GM19023 (cell line): ENCODE results near the gene VAMP7.
A peak's percentile ranks its signal among the peaks of the same experiment; 100 is the strongest.
"Not testable (repeated sequence)": the region's sequence is repeated elsewhere in the genome, so short reads cannot be mapped to it uniquely, and the experiment has no call there.

Source experiments
- ATAC-seq: cut with Tn5 transposase; IDR thresholded peaks from one replicate; pipeline ENCODE4 v1.9.1; 2021; ENCODE audit warnings: mild to moderate bottlenecking, moderate library complexity; ENCODE audit not compliant: unreplicated experiment

The VAMP7 gene, protein sequence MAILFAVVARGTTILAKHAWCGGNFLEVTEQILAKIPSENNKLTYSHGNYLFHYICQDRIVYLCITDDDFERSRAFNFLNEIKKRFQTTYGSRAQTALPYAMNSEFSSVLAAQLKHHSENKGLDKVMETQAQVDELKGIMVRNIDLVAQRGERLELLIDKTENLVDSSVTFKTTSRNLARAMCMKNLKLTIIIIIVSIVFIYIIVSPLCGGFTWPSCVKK

DNA sequence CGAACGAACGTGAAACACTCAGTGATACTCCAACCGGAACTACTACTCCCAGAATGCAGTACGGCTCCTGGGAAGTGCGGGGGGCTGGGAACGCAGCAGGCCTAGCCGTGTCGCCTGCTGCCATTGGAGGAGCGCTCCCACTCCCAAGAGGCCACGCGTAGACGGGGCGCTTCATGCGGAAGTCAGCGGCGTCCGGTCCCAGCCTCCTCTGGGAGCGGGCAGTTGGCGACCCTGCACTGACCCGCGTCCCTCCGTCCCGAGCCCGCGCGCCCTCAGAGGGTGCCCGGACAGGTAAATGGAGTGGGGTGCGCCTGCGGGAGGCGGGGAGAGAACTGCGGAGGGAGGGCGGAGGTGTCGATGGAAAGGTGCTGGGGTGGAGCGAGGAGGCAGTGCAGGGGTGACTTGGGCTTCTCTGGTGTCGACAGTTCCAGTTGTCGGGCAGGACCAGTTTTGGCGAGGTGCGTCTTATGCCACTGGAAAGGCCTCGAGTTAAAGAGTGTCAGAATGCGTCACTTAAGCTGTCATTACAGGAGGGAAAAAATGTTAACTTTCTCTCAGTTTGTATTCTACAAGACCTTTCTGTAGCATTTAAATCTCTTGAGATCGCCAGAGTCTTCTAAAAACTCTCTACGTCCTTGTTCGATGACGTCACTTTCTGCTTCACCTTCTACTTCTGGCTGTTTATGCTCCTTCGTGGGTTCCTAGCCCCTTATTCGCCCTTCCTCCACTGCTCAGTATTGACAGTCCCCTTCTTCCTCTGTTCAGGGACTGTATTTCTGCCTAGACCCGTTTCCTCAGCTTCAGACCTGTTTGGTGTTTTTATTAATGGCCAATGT is at the start of gene VAMP7:
TSS of gene VAMP7 (plus strand) at position 188 of the 836 bp plus-strand sequence. CDS start 8,122 bp downstream, outside the sequence.
- peak; percentile 98 for ATAC-seq

DNA sequence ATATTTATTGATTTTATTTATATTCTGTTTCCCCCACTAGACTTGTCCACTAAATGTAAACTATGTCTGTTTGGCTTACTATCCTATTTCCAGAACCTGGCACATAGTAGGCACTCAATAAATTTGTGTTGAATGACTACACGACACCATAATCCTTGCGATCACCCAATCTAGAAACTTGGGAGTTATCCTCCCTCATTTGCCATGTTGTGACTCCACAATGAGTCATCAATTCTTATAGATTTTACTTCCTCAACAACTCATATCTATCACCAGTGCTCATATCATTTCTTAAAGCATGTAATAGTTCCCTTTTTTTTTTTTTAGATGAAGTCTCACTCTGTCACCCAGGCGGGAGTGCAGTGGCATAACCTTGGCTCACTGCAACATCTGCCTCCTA is 39.9 kb upstream of the VAMP7 start:
- ATAC-seq, result no peak

DNA sequence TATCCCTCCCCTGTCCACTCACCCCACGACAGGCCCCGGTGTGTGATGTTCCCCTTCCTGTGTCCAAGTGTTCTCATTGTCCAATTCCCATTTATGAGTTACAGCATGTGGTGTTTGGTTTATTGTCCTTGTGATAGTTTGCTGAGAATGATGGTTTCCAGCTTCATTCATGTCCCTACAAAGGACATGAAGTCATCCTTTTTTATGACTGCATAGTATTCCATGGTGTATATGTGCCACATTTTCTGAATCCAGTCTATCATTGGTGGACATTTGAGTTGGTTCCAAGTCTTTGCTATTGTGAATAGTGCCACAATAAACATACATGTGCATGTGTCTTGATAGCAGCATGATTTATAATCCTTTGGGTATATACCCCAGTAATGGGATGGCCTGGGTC is 29.4 kb upstream of the VAMP7 start:
- ATAC-seq, result not testable (repeated sequence)

DNA sequence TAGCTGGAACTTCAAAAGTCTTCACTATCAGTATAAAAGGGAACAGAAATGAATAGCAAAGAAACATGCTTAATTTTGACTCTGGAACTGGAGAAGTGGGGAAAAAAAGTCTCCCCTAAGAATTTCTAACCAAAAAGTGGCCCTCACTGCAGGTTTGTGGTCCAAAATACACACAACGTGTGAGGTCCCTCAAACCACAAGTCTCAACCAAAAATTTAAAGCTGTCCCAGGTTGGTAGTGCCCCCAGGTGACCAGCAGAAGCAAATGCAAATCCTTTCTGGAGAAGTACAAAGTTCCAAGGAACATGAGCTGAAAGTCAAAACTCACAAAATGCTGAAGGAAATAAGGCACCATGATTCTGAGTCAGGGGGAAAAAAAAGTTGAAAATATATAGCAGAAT is 23.6 kb upstream of the VAMP7 start:
- ATAC-seq, result no peak

DNA sequence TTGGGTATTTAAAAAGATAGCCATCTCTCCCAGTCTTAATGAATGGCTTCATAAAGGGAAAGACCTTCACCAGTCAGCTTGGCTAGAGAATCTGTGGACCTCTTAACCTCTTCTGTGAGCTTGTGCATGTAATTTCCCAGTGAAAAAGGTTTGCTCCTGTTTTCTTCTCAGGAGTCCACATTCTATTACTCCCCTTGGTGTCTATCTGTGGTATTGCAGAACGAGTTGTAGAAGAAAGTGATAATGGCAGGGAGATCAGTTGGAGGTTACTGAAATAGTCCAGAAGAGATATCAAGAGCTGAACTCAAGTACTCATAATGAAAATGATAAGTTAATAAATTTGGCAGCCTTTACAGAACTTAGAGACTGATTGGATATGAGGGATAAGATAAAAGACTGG is 16.5 kb upstream of the VAMP7 start:
- no peak for ATAC-seq

DNA sequence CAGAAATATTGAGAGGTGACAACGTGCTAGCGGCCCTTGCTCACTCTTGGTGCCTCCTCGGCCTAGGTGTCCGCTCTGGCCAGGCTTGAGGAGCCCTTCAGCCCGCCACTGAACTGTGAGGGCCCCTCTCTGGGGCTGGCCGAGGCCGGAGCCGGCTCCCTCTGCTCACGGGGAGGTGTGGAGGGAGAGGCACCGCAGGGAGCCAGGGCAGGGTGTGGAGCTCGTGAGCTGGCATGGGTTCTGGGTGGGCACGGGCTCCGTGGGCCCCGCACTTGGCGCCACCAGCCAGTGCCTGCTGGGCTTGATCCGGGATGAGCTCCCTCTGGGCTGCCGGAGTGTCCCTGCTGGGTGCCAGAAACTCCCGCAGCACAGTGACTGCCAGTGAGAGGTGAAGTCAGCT is 16.0 kb upstream of the VAMP7 start:
- no peak for ATAC-seq

DNA sequence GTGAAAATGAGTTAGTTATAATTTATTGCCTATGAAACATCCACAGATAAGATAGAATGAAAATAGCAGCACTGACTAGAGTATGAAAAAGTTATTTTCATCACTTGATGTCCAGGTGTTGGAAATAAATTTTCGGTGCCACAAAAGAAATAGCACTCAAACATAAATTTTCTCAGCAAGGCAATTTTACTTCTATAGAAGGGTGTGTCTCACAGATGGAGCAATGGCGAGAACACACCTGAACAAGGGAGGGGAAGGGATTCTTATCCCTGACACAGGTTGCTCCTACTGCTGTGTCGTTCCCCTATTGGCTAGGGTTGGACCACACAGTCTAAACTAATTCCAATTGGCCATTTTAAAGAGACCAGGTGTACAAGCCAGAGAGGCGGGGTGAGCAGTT is 13.3 kb upstream of the VAMP7 start:
- ATAC-seq, result no peak

DNA sequence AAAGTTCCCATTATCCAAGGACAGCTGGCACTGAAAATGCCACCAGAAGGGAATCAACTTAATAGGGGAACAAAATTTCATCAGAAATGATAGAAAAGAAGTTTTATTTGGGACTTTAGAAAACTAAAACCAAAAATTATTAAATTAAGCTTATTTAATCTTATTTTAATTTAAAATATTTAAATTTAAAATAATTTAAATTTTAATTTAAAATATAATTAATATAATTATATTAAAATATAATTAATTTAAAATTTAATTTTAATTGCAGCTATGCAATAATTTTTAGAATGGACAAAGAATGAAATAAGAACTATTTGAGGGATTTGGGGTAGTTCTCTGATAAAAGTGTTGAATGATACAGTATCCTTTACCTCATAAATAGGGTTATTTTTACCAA is 10.2 kb upstream of the VAMP7 start:
- no peak for ATAC-seq

DNA sequence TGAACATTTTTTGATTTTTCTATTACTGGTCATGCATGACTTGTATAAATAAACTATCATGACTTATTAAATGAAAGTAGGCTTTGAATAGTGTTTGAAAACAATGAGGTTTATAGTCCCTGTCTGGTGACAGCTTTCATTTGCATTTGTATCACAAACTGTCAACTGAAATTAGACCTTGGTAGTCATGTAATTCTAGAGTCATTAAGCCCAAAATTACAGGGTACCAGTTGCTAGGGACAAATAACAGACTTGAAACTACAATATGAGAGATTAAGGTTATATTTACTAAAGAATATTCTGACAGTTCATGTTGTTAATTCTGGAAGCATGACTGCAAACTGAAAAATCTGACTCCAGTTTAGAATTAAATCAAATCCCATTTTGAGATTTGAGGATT is 9.2 kb upstream of the VAMP7 start:
- no peak for ATAC-seq

DNA sequence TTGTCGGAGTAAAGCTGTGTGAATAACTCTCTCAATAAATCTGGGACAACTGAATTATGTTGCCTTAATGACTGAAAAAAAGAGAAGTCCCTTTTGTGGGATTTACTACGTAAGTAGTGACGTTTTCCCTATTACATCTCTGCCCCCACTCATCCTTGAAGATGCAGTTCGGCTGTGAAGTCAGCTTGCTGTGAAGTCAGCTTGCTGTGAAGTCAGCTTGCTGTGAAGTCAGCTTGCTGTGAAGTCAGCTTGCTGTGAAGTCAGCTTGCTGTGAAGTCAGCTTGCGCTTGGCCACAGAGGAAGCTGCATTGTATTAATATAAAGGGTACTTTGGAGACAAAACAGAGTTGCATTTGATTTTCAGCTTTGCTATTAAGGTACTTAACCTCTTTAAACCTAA is 8.0 kb upstream of the VAMP7 start:
- no peak for ATAC-seq

DNA sequence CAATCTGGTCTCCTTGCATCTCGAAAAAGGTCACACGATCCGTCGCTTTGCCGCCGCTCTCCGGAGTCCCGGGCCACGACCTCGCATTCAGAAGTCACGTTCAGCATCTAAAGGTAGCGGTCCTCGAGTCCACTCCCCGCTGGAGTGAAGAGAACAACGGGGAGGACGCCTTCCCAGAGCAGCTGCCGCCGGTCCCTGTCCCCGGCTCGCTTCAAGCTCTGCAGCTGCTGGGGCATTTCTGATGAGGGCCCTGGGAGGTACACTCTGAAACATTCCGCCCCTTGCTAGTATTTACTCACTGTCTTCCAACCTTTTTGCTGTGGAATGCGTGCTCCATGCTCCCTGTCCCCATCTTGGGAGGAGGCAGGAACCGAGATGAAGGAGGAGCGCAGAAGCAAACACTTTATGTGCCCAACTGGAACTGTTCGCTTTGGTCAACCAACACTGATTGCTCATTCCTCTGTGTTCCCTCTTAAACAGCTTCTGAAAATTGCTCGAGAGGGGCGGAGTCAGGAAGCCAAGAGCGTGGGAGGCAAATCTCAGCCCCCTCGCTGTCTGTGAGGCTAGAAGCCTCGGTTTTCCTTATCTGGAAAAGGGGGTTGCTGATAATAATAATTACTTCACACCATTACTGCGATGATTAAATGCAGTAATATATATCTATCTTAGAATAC is 6.4 kb upstream of the VAMP7 start:
- no peak for ATAC-seq

DNA sequence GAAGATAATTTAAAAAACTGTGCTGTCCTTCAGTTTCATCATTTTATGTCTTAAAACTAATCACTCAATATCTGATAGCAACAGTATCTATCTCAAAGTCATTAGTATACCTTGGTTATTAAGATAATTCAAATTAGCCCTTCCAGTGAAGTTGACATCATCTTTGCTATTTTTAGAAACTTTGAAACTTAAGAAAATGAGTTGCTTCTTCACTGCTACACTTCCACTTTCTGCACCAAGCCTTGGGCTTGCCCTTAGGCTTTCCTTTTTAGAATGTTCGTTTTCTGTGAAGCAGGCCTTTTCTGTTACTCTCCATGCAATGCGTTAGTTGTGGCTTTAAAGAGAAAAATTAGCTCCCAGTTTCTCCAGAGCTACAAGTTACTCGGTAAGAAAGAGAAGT is 4.4 kb upstream of the VAMP7 start:
- ATAC-seq, result no peak

DNA sequence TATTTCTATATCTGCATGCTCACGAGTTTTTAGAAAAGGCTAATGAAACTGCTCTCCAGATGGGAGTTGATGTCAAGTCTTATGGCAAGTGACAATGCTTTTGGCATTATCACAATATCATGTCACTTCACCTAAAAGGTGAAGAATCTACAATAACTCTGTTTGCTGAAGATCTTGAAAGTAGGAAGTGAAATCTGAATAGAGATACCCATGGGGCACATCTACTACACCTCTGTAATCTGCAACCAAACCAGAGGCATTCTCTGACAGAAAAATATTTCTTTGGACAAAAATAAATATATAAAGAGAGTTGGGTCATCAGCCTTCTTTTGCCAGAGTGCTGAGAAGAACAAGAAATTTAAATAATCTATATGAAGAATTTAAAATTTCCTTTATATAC is 3.9 kb upstream of the VAMP7 start:
- no peak for ATAC-seq

DNA sequence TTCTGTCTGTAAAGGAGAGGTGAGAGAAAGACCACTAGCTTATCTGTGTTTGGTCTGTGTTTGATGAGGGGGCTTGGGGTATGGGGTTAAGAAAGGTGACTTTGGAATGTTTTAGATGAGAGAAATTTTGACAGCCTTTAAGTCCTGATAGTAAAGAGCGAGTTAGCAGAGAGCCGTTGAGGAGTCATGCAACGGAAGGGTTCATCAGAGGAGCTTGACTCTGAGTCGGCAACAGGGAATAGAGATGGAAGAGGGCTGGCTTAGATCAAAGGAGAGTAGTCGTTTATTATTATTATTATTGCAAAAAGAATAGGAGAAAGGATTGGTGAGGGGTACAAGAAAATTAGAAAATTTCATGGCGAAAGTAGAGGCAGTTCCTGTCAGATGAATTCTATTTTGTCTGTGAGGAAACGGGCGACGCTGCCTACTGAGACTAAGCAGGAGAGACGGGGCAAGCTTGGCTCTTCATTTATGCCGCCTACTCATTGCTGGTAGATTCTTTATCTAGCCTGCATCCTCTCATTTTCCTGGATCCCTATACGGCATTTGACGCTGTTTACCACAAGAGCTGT is 473 bp upstream of the VAMP7 start:
- ATAC-seq, result no peak

DNA sequence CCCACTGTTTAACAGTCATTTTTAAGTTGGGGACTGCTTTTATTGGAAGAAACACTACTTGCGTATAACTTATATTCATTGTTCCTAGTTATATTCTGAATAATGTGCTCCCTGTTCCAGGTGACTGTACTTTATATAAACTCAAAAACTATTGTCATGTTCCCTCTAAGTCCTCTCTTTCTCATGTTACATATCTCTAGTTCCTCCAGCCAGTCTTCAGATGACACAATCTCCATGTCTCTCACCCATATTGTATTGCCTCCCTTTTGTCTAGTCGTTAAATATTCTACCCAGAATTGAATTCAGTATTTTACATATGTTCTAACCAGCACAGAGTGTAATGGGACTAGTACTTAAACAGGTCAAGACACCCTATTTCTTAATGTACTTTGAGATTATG is 5.3 kb downstream of the VAMP7 start:
- no peak for ATAC-seq

DNA sequence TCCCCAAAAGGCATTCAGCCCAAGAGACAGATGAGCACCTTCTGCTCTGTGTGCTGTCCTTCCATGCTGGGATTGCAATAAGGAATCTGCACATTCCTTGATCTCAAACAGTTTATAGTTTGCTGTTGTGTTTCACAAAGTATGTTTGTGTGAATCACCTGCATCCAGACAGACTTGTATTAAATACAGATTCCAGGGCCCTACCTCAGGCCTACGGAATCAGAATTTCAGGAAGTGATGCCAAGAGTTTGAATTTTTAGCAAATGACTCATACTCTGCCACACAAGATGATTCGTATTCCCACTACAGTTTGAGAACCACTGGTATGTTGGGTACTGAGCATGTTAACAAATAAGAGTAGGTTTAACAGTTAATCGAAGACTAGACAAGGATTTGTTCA is 7.0 kb downstream of the VAMP7 start:
- ATAC-seq, result no peak

DNA sequence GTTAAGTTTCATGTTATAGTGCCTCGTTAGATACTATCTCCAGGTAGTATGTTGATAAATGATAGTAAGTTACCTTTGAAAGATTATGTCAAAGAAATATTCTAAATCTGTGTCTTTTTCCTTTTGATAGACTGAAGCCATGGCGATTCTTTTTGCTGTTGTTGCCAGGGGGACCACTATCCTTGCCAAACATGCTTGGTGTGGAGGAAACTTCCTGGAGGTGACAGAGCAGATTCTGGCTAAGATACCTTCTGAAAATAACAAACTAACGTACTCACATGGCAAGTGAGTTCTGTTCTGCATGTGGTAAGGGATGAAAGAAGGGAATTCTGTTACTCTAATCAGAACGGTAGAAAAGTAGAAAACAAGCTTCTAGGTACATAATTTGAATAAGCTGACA is 8.2 kb downstream of the VAMP7 start:
- ATAC-seq, result no peak

DNA sequence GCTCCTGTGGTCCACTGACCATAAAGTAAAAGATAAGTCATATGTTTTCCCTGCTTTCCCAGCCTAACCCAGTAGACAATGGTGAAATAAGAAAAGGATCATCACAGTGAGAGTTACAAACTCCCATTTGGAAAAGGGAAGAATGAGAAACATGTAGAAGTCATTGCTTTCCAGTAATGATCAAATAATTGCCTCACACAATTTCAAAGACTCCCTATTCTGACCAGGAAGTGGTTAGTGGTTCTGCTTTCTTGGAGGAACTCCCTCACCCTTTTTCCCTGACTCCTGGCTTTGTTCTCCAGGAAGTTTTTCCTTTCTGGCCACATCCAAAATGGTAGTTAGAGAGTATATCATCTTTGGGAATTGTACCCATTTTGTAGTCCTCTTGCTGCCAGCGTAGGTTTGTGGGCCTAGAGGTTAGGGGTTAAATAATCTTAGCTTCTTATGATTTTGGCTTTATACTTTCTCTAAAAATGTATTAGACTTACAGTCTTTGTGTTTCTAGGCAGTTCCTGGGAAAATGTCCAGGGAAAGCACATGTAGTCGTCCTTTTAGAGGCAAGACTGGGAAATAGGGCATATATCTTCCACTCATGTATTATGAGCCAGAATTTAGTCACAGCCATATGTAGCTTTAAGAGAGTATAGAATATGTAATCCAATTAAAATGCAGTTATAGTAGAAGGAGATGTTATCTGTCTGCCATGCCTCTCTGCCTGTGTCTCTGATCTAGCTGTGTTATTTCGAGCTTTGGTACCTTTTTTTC is 10.5 kb downstream of the VAMP7 start:
- no peak for ATAC-seq

DNA sequence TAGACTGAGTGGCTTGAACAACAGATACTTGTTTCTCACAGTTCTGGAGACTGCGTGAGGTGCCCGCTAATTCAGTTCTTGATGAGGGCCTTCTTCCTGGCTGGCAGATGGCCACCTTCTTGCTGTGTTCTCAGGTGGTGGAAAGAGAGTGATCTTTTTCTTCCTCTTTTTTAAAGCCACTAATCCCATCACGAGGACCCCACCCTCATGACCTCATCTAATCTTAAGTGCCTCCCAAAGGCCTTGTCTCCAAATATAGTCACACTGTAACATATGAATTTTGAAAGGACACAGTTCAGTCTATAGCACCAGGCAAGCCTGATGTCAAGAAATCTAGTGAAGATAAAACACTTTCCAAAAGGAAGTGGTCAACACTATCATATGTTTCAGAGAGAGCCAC is 12.4 kb downstream of the VAMP7 start:
- ATAC-seq, result no peak

DNA sequence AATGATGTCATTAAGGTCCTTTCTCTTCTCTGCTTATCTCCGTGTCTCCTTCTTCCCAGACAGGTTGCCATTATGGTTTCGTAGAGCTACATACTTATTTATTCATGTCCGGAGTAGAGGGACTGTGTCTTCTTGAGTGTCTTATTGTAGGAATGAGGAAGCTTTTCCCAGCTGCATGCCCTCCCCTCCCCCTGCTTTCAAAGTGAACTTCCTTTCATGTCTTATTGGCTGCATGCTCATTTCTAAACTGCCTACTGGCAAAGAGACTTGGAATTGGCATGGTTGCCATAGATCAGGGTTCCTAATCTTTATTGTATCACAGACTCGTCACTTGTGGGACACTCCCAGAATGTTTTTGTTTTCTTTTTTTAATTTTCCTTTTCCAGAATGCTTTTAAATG is 15.4 kb downstream of the VAMP7 start:
- ATAC-seq, result no peak

DNA sequence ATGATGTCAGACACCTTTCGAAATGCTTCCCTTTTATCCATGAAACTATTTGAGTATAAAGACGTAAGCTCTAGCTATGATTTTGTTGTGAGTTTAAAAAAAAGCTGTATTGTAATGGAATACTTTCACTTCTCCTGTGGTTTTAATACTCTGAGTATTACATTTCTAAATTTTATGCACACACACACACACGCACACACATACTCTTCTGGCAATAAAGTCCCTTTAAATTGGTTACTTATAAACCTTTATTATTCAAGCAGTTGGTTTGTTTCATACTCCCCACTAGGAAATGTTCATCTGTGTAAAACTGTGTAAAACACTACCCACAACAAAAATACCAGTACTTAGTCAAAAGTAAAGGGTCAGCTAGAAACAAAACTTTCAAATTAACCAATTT is 18.2 kb downstream of the VAMP7 start:
- no peak for ATAC-seq
